ENCODE data around the gene SIK2. TPM values are rescaled to one million over a fixed set of nuclear protein-coding genes. Genes with fewer than 3 reads are reported as not detected.

The SIK2 gene
- total RNA-seq, 1 donor from 2014 or later, result 16.3 TPM

- Mint-ChIP-seq H3K36me3 (ENCODE audit: low read depth, unreplicated experiment) (peaks cover 42% of the 10 kb centered on the region), H3K4me3 (ENCODE audit: unreplicated experiment) (no peak overlapping the region), H3K9me3 (ENCODE audit: unreplicated experiment) (no peaks in the 10 kb centered on the region), H3K27ac (ENCODE audit: unreplicated experiment) (no peak overlapping the region), H3K27me3 (ENCODE audit: unreplicated experiment) (peaks cover 9% of the 10 kb centered on the region), H3K4me1 (ENCODE audit: unreplicated experiment) (peaks cover 12% of the 10 kb centered on the region)
- TF ChIP-seq CTCF (IDR thresholded peaks at IDR 0.05; ENCODE audit: unreplicated experiment), result no peak
- no peak for DNase-seq (ENCODE audit: low spot score)
These were observed 122.4 kb downstream of the SIK2 start for GRCh38 chr11:111724615-111725129.

GRCh38 chr11:111725621-111726020, 123.4 kb downstream of the SIK2 start:
- TF ChIP-seq CTCF (IDR thresholded peaks at IDR 0.05; ENCODE audit: unreplicated experiment), result no peak
- Mint-ChIP-seq H3K36me3 (ENCODE audit: low read depth, unreplicated experiment) (peaks cover 37% of the 10 kb centered on the region), H3K4me1 (ENCODE audit: unreplicated experiment) (peaks cover 19% of the 10 kb centered on the region), H3K9me3 (ENCODE audit: unreplicated experiment) (no peaks in the 10 kb centered on the region), H3K27me3 (ENCODE audit: unreplicated experiment) (peaks cover 9% of the 10 kb centered on the region), H3K4me3 (ENCODE audit: unreplicated experiment) (no peak overlapping the region), H3K27ac (ENCODE audit: unreplicated experiment) (no peak overlapping the region)
- DNase-seq (ENCODE audit: low spot score), result no peak

GRCh38 chr11:111726301-111726713, 124.1 kb downstream of the SIK2 start:
- TF ChIP-seq CTCF (IDR thresholded peaks at IDR 0.05; ENCODE audit: unreplicated experiment), result no peak
- no peak overlapping the region for H3K4me3 Mint-ChIP-seq (ENCODE audit: unreplicated experiment)
- peaks cover 9% of the 10 kb centered on the region for H3K27me3 Mint-ChIP-seq (ENCODE audit: unreplicated experiment)
- H3K4me1 Mint-ChIP-seq (ENCODE audit: unreplicated experiment), result peaks cover 19% of the 10 kb centered on the region
- H3K36me3 Mint-ChIP-seq (ENCODE audit: low read depth, unreplicated experiment), result peaks cover 30% of the 10 kb centered on the region
- no peak for DNase-seq (ENCODE audit: low spot score)
- no peaks in the 10 kb centered on the region for H3K9me3 Mint-ChIP-seq (ENCODE audit: unreplicated experiment)
- no peak overlapping the region for H3K27ac Mint-ChIP-seq (ENCODE audit: unreplicated experiment)

GRCh38 chr11:111727431-111727830, 125.2 kb downstream of the SIK2 start:
- H3K27me3 Mint-ChIP-seq (ENCODE audit: unreplicated experiment), result peaks cover 9% of the 10 kb centered on the region
- H3K36me3 Mint-ChIP-seq (ENCODE audit: low read depth, unreplicated experiment), result peaks cover 24% of the 10 kb centered on the region
- DNase-seq (ENCODE audit: low spot score), result no peak
- TF ChIP-seq CTCF (IDR thresholded peaks at IDR 0.05; ENCODE audit: unreplicated experiment), result no peak
- no peak overlapping the region for H3K4me3 Mint-ChIP-seq (ENCODE audit: unreplicated experiment)
- no peak overlapping the region for H3K27ac Mint-ChIP-seq (ENCODE audit: unreplicated experiment)
- H3K4me1 Mint-ChIP-seq (ENCODE audit: unreplicated experiment), result peaks cover 19% of the 10 kb centered on the region
- H3K9me3 Mint-ChIP-seq (ENCODE audit: unreplicated experiment), result no peaks in the 10 kb centered on the region

- no peaks in the 10 kb centered on the region for H3K9me3 Mint-ChIP-seq (ENCODE audit: unreplicated experiment)
- peaks cover 12% of the 10 kb centered on the region for H3K36me3 Mint-ChIP-seq (ENCODE audit: low read depth, unreplicated experiment)
- H3K4me3 Mint-ChIP-seq (ENCODE audit: unreplicated experiment), result no peak overlapping the region
- H3K4me1 Mint-ChIP-seq (ENCODE audit: unreplicated experiment), result peaks cover 11% of the 10 kb centered on the region
- H3K27me3 Mint-ChIP-seq (ENCODE audit: unreplicated experiment), result peaks cover 5% of the 10 kb centered on the region
- TF ChIP-seq CTCF (IDR thresholded peaks at IDR 0.05; ENCODE audit: unreplicated experiment), result no peak
- peak overlapping the region; percentile 41 for H3K27ac Mint-ChIP-seq (ENCODE audit: unreplicated experiment)
- no peak for DNase-seq (ENCODE audit: low spot score)
These were observed 127.0 kb downstream of the SIK2 start for GRCh38 chr11:111729071-111729830.

Data from endothelial cell (in vitro differentiated cells).